ENCODE data around the gene LRR1.

DNA sequence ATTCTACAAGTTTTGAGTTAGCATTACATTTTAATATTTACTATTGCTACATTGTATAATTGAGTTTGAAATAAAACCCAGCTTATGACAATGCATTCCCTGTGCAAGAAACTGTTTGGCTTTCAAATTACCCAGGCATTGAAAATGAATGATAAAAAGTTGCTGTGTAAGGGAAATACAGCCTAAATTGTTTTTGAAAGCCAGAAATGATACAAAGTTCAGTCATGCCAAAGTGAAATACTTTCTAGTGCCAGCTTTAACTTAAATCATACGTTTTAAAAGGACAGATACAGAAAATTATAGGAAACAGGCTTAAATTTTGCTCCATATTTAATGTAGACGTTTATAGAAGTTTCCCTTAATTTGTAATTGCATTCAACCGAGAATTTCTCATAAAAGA lies 24.6 kb downstream of the LRR1 start:
- TF ChIP-seq, protein P1, sequence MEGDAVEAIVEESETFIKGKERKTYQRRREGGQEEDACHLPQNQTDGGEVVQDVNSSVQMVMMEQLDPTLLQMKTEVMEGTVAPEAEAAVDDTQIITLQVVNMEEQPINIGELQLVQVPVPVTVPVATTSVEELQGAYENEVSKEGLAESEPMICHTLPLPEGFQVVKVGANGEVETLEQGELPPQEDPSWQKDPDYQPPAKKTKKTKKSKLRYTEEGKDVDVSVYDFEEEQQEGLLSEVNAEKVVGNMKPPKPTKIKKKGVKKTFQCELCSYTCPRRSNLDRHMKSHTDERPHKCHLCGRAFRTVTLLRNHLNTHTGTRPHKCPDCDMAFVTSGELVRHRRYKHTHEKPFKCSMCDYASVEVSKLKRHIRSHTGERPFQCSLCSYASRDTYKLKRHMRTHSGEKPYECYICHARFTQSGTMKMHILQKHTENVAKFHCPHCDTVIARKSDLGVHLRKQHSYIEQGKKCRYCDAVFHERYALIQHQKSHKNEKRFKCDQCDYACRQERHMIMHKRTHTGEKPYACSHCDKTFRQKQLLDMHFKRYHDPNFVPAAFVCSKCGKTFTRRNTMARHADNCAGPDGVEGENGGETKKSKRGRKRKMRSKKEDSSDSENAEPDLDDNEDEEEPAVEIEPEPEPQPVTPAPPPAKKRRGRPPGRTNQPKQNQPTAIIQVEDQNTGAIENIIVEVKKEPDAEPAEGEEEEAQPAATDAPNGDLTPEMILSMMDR (IDR thresholded peaks at IDR 0.05; ENCODE audit: low read depth, low read length): no peak
- no peak for TF ChIP-seq EZH2phosphoT487 (IDR thresholded peaks at IDR 0.05; ENCODE audit: low read depth)
